Erythroblast (primary cell): Measurements from ENCODE around the gene SLC43A2.

ENCODE experiments used
- GATA1 ChIP-seq: IDR thresholded peaks from 2 replicates; pipeline ENCODE4 v1.6.1; 2011; ENCODE audit warnings: low read depth, mild to moderate bottlenecking, control low read depth, low read length, moderate library complexity
- POLR2A ChIP-seq: IDR thresholded peaks from 2 replicates; pipeline ENCODE4 v1.6.1; 2011; ENCODE audit warnings: mild to moderate bottlenecking, low read length

DNA sequence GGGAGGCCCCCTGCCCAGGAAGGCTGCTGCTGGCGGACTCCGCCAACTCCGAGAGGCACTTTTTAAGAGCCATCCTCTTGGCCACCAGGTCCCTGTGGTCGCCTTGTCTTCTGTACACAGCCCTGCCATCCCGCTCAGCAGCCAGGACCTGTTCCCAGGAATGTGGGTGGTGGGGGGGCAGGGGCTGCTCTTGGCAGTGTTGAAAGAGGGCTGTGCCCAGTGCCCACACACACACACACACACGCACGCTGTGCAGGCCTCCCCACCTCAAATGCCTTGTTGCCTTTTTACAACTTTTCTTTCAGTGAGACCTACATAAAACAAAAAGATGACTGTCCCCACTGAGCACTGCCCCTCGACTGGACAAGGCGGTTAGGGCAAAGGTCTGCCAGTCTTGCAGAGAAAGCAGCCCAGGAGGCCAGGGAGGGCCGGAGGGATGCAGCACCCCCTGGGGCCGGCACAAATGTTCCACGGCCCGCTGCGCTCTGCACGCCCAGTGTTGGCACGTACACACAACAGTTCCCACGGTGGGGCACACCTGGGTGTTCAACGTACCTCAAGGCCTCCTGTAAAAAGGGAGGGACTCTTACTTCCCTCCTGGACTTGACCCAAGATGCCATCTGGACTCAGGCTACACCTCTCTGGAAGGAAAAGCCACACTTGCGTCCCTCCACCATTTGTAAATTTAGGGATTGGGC is 47.5 kb downstream of the SLC43A2 start:
- TF ChIP-seq POLR2A (no peak), GATA1 (no peak)
